Measurements from ENCODE around the gene PRMT1. TPM values are rescaled to one million over a fixed set of nuclear protein-coding genes. Genes with fewer than 3 reads are reported as not detected.
A peak's percentile ranks its signal among the peaks of the same experiment; 100 is the strongest.

The PRMT1 gene
- total and polyA plus RNA-seq, 9 of the 15 experiments (the other 6 are each of a cell fraction or from before 2014, with no cell fraction given) = 13.3 to 464 (median 326) TPM

DNA sequence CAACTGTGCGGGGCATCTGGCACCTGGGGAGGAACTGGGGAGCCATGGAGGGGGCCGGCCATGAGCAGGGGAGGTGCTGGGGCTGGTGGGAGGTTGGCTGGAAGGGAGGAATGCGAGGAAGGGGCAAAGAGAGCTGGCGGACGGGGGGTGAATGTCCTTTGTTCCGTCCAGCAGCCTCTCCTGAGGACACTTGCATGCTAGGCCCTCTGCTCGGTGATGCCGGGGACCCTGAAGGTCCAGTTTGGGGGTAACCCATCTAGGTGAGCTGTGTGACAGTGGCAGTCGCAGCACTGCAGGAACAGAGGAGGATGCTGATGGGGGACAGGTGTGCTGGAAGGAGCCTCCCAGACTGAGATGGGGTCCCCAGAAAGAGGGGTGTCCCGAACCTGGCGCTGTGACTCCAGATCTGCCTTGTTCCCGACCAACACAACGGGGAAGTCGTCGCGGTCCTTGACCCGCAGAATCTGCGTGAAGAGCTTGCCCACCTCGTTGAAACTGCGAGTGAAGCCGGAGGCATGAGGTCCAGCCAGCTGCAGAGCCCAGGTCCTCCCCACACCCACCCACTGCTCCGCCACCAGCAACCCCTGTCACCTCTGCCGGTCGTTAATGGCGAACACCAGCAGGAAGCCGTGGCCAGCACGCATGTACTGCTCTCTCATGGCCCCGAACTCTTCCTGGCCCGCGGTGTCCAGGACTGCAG, 40.7 kb upstream of the PRMT1 start:
- intact Hi-C loops (cut with micrococcal nuclease) = no loop called here
- ChIA-PET POLR2A (interaction anchor here (0.6 kb wide), 1 partner anchor 40 kb away, joined by 3 read pairs; no protein-coding TSS in a partner anchor), CTCF (ENCODE audit: low intra/inter-chr PET ratio) (no interaction called here)
- Histone ChIP-seq H3K27me3 (ENCODE audit: control insufficient read depth in 2 of 2, insufficient read depth in 2 of 2, low read length in 2 of 2) (no peaks in the 10 kb centered on the region), H3K4me1 (replicated peaks in 1 of 2; ENCODE audit: control insufficient read depth in 2 of 2, insufficient read depth in 2 of 2, low read length in 2 of 2) (peaks cover 12 to 50% of the 10 kb centered on the region in 2 experiments), H3K9me3 (replicated peaks; ENCODE audit: control insufficient read depth, insufficient read depth, low read depth, low read length) (no peaks in the 10 kb centered on the region), H3K4me2 (ENCODE audit: insufficient read depth, low read length) (no peak overlapping the region), H3K4me3 (no peak overlapping the region), H3K27ac (ENCODE audit: extremely low read depth, low read depth, low read length) (no peak overlapping the region), H4K20me1 (replicated peaks; ENCODE audit: control insufficient read depth, insufficient read depth, low read length) (no peaks in the 10 kb centered on the region), H3K9ac (ENCODE audit: insufficient read depth in 1 of 2, low read depth in 2 of 2, low read length in 2 of 2) (peak overlapping the region in 1 of 2 experiments; percentile 73; a peak in 2 of 4 replicates), H3K79me2 (ENCODE audit: control insufficient read depth, insufficient read depth, low read length) (peaks cover 7% of the 10 kb centered on the region; the same call in 2 of the 3 replicates), H2AFZ (ENCODE audit: low read depth, low read length) (no peak overlapping the region), H3K36me3 (ENCODE audit: control insufficient read depth, insufficient read depth, low read length) (no peaks in the 10 kb centered on the region), H3K9me1 (ENCODE audit: control insufficient read depth, insufficient read depth, low read length) (no peaks in the 10 kb centered on the region)
- FAIRE-seq = no peak
- TF ChIP-seq, protein P1, sequence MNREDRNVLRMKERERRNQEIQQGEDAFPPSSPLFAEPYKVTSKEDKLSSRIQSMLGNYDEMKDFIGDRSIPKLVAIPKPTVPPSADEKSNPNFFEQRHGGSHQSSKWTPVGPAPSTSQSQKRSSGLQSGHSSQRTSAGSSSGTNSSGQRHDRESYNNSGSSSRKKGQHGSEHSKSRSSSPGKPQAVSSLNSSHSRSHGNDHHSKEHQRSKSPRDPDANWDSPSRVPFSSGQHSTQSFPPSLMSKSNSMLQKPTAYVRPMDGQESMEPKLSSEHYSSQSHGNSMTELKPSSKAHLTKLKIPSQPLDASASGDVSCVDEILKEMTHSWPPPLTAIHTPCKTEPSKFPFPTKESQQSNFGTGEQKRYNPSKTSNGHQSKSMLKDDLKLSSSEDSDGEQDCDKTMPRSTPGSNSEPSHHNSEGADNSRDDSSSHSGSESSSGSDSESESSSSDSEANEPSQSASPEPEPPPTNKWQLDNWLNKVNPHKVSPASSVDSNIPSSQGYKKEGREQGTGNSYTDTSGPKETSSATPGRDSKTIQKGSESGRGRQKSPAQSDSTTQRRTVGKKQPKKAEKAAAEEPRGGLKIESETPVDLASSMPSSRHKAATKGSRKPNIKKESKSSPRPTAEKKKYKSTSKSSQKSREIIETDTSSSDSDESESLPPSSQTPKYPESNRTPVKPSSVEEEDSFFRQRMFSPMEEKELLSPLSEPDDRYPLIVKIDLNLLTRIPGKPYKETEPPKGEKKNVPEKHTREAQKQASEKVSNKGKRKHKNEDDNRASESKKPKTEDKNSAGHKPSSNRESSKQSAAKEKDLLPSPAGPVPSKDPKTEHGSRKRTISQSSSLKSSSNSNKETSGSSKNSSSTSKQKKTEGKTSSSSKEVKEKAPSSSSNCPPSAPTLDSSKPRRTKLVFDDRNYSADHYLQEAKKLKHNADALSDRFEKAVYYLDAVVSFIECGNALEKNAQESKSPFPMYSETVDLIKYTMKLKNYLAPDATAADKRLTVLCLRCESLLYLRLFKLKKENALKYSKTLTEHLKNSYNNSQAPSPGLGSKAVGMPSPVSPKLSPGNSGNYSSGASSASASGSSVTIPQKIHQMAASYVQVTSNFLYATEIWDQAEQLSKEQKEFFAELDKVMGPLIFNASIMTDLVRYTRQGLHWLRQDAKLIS (CRISPR knock-in tag; IDR thresholded peaks at IDR 0.05) = no peak
- TF ChIP-seq POLR2G (IDR thresholded peaks at IDR 0.05; ENCODE audit: low read depth, low read length) = peak; percentile 46; the same call in 1 of the 2 replicates
- TF ChIP-seq YY1 (IDR thresholded peaks at IDR 0.05; ENCODE audit: borderline replicate concordance in 1 of 3, control insufficient read depth in 1 of 3, extremely low read depth in 1 of 3, insufficient read depth in 3 of 3, insufficient read length in 1 of 3, insufficient replicate concordance in 2 of 3, low read depth in 1 of 3, low read length in 2 of 3) = peak in 1 of 3 experiments; percentile 40
- no peak for ATAC-seq
- in situ Hi-C loops (cut with MboI) = no loop called here
- DNase-seq (ENCODE audit: extremely low read depth in 1 of 4, low spot score in 3 of 4) = no peak
- no TSS peak for BruUV-seq (replicated peaks)
- WGBS (ENCODE audit: insufficient coverage, low coverage, missing lambda C conversion rate) = 71% methylated on average over 18 of the region's 30 CpGs
